Stimulated activated CD4-positive, alpha-beta T cell treated with anti-CD3 and anti-CD28 coated beads, Interleukin-15, amount 100 ng/mL, for 48 hours (primary cell): ENCODE data around the gene LILRB3.
"Not testable (repeated sequence)": the region's sequence is repeated elsewhere in the genome, so short reads cannot be mapped to it uniquely, and the experiment has no call there.

Experiments
- DNase-seq, 2 donors: peaks; one replicate each; pipeline ENCODE4 v3.0.0-alpha.2; 2020; ENCODE audit warnings: low read depth in 2 of 2

LILRB3 gene

DNA sequence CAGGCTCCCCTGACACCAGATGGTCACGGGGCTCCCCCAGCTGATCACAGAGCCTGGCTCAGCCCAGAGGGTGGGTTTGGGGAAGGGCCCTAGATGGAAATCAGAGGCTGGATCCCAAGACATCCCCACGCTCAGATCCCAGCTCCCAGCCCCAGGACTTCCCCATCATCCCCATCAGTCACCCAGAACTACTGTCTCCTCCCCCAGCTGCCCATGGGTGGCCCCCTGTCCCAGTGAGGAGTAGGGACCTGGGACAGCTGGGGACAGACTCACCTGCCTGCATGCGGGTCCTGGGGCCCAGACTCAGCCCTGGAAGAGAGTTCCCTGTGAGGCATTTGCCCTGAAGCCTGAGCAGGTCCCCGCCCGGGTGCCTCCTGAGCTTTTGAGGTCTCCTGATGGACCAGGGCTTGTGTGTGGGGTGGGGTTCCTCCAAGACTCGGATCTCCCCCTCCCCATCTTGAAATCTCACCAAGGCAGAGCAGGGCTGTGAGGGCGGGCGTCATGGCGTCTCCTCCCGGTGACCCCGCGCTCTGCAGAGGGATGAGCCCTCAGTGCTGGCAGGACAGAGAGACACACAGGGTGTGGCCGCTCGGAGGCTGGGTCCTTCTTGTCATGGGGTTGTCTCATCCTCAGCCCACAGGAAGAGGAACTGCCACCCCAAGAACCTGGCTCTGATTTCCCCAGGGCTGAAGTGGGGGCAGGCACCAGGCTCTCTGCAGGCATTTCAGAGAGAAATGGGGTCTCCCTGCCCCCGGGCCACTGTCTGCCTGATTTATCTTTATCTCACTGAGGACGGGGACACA, at the start of gene LILRB3:
Gene LILRB3, minus strand, starts transcription at position 534 of the 803 bp plus-strand sequence. Its CDS starts 31 bp downstream, at position 503.
- DNase-seq = not testable (repeated sequence)

DNA sequence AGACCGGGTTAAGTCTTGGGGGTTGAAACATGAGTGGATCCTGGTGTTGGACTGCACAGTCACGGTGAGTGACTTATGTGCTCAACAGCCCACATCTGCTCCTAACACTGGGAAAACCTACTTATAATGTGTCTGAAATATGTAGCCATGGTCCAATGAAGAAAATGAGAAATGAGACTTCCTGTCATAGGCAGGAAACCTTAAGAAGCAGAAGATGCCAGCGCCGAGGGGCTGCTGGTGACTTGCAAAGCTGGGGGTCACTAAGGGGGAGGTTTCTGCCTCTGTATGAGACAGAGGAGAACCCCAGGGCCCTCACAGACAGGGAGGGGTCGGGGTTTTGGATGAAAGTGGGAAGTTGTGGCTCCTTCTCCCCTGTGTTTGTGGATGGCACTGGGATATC, 49.4 kb upstream of the LILRB3 start:
- DNase-seq = not testable (repeated sequence)

DNA sequence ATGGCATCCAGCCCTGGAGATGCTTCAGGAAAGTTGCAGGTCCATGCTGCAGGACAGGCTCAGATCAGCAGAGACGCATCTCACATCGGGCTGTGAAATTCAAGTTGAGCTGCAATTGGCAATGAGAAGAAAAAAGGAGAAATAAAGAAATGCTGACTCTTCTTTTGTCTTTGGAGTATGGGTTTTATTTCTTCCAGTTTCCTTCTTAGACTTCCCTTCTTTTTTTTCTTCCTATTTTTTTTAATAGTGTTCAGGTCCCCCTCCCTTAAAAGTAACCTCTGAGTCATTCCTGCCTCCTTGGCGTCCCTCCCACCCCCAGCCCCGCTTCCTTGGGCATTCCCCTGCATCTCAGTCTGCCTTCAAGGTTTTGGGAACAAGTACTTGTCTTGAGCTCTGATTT, 48.8 kb upstream of the LILRB3 start:
- not testable (repeated sequence) for DNase-seq

DNA sequence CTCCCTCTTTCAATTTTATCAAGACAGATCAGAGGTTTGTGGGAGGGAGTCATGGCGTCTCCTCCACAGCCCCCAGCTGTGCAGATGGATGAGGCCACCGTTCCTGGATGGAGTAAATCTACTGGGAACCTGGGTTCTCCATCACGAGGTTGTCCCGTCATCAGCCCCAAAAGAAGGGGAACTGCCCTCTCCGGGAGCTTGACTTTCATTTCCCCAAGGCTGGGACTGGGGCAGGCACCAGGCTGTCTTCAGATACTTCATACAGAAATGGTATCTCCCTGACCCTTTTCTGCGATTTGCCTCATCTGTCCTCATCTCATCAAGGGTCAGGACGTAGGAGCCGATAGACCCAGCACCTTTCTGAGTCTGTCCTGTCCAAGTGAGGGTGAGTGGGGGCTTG, 48.3 kb upstream of the LILRB3 start:
- no peak for DNase-seq

DNA sequence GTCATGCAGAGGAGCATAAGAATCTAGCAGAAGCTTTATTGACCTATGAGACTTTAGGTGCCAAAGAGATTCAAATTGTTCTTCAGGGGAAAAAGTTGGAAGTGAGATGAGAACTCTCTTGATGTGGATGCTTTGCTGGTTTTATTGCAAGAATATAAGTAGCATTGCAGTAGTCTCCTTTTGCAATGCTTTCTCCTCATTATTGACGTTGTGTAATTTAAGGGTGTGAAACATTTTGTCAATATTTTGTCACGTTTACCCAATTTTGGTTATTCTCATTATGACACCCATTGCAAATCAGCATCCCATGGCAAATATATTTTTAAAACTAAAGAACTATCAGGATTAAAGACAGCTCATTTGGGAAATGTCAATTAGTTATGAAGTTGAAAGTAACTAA, 46.1 kb upstream of the LILRB3 start:
- no peak for DNase-seq

DNA sequence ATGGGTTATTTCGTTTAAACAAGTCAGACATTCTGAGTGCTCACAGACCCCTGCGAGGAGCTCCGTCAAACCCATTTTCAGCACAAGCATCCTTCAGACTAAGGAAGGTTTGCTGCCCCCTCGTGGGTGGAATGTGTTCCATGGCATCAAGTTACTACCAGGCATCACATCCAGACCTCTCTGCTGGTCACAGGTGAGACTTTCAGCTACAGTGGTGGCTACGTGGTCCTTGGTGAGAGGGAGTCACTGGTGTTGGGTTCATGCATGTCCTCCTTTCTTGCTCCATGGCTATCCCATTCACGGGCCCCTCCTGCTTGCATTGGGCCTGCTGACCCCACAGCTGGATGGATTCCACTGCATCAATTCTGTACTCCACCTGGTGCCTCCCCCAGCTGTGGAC, 43.3 kb upstream of the LILRB3 start:
- peak; percentile 58 to 78 for DNase-seq

DNA sequence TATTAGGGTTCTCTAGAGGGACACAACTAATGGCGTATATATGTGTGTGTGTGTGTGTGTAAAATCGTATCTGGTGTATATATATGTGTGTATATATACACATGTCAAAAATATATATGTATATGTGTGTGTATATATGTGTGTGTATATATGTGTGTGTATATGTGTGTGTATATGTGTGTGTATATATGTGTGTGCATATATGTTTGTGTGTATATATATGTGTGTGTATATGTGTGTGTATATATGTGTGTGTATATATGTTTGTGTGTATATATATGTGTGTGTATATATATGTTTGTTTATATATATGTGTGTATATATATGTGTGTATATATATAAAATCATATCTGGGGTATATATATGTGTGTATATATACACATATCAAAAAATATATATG, 39.7 kb upstream of the LILRB3 start:
- DNase-seq = no peak

DNA sequence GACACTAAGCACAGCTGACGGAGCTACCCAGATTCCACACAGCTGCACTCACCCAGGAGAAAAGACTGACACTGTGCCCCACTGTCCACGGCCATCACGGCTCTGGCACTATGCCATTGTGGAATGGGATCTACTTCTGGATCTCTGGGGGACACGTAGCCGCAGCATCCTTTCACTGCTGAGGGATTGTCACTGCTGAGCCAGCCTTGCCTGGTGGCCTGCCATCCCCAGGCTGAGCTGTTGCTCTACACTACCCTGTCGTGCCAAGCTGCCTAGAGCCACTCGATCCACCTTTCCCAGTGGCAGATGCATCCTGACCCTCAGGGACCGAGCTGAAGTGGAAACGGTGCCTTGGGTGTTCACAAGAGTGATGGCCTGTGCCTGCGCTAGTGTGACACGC, 39.3 kb upstream of the LILRB3 start:
- no peak for DNase-seq

DNA sequence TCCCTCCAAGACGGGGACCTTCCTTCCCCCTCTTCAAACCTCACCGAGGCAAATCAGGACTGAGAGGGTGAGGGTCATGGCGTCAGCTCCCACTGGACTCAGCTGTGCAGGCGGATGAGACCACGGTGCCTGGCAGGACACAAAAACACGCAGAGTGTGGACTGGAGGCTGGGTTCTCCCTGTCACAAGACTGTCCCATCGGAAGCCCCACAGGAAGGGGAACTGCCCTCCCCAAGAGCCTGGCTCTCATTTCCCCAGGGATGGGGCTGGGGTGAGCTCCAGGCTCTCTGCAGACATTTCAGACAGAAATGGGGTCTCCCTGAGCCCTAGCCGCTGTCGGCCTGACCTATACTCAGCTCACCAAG, 34.3 kb upstream of the LILRB3 start, which contains the start of gene LILRB5:
Gene LILRB5, minus strand, starts transcription at position 158 of the 365 bp plus-strand sequence. Its CDS starts 80 bp downstream, at position 78.
- DNase-seq = no peak

DNA sequence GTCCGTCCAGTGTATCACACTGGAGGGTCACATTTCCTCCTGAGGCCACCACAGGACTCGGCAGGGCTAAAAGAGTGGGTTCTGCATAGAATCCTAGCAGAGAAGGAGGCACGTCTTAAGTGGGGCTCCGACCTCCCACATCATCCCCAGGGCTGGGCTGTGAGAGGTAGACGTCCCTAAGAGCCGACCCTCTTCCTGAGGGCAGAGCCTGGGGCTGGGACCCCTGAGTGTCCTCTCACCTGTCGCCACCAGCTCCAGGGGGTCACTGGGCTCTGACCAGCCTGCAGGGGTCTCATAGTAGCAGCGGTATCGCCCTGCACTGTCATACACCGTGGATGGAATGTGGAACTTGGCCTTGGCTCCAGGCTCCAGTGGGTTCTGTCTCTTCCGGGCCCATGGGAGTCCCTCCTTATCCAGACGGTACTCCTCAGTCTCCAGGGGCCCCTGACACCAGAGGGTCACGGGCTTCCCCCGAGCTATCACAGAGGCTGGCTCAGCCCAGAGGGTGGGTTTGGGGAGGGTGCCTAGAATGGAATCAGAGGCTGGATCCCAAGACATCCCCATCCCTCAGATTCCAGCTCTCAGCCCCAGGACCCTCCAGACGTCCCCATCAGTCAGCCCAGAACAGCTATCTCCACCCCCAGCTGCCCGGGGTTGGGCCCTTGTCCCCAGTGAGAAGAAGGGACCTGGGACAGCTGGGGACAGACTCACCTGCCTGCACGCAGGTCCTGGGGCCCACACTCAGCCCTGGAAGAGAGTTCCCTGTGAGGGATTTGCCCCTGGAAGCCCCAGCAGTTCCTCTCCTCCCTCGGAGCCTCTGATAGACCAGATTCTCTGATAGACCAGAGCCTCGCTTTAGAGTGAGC, 33.7 kb upstream of the LILRB3 start:
- no peak for DNase-seq

DNA sequence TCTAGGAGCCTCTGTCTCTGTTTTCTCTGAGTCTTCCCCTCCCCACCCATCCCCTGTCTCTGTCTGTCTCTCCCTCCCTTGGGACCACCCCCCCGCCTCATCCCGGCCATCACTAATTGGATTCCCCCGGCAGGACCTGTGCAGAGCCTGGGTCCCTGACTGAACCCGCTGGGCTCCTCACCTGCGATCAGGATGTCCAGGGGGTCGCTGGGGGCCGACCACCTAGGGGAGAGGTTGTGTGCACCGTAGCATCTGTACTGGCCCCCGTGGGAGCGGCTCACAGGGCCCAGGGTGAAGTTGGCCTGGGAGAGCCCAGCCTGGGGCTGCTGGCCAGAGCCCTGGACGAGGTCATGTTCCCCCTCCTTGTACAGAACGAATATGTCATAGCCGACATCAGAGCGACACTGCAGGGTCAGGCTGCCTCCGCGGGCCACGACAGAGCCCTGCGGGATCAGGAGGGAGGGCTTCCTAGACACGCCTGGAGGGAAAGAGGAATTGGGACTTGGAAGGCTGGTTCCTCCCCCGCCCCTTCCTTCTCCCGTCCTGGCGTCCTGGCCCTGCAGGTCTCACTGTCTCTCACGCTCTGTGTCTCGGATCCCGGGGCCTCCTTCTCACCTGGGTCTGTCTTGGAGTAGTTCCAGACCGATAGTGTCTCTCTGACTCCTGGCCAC, 32.4 kb upstream of the LILRB3 start:
- no peak for DNase-seq

DNA sequence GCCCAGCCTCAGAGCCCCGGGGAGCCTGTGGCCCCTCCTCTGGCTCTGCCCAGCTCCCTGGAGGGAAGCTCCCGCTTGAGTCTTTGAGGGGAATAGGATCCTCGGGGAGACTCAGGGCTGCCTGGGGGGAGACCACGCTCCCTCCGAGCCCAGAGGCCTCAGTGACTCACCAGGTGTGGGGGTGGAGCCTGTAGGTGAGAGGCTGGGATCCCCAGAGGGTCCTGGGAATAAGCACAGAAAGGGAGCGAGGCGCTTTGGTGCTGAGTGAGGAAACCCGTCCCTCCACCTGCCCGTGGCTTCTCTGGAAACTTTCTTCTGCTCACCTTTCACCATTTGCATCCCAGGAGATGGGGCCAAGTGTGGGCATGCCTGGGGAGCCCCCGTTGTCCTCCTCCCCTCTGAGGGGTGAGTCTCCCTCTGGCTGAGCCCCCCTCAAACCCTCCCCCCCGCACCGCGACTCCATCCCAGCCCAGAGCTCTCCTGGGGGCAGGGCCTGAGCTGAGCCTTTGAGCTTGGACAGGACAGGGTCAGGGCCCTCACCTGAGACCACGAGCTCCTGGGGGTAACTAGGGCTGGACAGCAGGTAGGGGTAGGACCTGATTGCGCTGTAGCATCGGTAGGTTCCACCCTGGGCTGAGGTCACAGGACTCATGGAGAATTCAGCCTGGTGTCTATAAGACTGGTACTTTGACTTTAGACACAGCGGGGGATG, 31.5 kb upstream of the LILRB3 start:
- DNase-seq = no peak

DNA sequence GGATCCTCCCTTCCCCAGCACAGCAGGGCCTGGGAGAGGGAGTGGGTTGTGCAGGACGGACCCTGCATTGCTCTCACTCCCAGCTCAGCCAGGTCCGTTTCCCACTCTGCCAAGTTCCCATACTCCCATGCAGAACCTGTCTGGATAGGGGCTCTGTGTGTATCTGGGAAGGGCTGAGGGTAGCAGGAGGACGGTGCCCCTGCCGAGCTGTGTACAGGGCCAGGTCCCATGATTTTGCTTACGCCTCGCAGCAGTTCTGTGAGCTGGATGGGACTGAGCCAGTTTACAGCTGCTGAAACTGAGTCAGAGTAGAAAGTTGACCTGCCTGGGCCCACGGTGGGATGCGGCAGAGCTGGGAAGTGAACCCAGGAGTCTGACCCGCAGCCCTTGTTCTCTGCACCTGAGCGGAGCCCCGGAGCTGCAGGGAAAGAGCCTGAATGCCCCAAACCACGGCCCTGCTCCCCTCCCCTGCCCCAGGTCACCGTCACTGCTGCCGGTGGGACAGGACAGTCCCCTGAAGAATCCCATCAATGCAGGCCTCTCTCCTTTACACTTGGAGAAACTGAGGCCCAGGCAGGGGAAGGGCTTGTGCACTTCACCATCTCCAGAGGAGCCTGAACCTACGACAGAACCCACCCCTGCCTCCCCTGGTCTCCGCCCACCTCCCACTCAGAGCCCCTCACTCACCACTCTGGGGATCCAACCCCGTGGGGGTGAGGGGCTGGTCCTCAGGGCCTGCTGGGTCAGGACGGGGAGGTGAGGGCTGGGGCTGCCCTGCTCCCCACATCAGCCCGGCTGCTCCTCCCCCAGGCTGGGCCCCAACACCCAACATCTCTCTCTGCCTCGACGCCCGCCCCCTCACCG, 30.8 kb upstream of the LILRB3 start:
- DNase-seq = no peak

DNA sequence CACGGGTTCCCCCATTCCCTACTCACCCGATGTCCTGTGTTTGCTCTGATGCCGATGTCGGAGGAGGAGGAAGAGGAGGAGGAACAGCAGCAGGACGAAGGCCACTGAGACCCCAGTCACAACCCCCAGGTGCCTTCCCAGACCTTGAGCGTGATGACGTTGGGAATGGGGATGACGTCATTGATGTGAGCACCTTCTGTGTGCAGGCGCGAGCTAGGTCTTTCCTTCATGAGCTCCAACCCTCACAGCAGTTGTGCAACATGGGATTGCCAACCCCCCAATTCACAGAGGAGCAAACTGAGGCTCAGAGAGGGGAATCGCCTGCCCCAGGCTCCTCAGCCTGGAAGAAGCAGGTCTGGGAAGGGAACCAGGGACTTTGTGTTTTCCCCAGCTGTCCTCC, 30.0 kb upstream of the LILRB3 start:
- DNase-seq = no peak

DNA sequence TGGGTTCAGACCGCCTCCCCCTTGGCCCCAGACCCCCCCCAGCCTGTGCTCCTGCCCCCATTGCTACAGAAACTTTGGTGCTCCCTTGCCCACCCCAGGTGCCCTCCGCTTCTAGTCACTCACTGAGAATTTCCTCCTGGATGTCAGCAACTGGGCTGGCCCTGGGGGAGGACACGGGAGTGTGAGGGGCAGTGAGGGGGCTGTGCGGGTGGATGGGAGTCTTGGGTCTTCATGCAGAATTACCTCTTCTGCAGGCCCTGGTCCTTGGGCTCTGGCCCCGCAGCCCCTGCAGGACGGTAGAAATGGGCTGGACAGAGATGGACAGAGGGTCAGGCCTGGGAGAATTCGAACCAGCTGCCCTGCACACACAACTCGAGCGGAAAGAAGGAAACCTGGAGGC, 29.4 kb upstream of the LILRB3 start:
- DNase-seq = no peak

DNA sequence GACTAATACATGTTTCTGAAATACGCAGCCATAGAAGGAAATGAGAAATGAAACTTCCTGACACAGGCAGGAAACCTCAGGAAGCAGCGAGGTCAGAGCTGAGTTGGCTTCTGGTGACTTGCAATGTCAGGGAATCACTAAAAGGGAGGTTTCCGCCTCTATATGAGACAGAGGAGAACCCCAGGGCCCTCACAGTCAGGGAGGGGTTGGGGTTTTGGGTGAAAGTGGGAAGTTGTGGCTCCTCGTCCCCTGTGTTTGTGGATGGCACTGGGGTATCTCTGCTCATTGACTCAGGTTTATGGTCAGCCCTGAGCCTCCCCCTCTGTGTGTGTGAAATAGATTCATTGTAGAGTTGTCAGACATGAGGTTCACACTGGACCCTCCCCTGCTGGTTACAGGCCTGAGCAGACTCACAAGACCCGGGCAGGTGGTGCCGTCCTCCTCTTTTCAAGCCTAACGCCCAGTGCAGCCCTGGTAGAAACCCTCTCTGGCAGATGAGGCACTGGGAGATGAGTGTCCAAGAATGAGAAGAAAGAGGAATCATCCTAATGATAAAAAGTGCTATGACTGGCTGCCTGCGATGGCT, 25.3 kb upstream of the LILRB3 start:
- DNase-seq = peak; percentile 30 to 39

DNA sequence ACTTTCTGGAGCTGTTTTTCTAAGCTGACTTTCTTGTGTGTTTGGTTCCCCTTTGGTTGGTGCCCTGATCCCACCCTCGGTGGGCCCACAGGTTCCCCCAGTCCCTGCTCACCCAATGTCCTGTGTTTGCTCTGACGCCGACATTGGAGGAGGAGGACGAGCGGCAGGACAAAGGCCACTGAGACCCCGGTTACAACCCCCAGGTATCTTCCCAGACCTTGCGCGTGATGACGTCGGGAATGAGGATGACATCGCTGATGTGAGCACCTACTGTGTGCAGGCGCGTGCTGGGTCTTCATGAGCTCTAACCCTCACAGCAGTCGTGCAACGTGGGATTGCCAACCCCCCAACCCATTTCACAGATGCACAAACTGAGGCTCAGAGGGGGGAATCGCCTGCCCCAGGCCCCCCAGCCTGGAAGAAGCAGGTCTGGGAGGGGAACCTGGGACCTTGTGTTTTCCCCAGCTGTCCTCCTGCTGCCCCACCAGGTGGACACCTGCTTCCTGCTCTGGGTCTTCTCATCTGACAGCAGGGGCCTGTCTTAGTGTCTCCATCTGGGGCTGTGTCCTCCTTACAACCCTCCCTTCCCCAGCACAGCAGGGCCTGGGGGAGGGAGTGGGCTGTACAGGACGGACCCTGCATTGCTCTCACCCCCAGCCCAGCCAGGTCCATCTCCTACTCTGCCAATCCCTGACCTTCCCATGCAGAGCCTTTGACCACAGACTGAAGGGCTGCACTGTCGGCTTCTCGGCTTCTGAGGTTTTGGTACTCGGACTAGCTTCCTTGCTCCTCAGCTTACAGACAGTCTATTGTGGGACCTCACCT, 24.5 kb upstream of the LILRB3 start:
- DNase-seq = no peak

DNA sequence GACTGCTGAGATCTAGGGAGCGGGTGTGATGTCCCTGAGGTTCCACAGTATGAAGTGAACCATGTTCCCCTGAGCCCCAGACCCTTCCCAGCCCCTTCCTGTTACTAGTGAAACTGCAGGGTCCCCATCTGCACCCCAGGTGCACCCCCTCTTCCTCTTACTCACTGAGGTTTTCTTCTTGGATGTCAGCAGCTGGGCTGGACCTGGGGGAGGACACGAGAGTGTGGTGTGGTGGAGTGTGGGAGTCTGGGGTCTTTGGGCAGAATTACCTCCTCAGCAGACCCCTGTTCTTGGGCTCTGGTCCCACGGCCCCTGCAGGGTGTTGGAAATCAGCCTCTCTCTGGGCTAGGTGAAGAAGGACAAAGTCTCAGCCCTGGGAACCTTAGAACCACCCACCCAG, 23.1 kb upstream of the LILRB3 start:
- no peak for DNase-seq

DNA sequence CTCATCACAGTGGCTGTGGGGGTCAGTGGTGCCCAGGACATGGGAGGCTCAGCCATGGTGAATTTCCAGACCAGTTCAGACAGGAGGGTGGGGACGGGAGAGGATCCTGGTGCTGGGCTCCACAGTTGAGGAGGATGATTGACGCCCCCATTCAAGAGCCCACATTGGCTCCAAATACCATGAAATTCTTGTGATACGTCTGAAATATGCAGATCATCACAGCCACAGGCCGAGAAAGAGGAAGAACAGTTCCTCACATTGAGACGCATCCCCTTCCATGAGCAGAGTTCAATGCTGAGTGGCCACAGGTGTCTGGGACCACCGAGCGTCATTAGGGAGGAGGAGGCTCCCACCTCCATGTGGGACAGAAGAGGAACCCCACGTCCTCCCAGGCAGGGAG, 21.0 kb upstream of the LILRB3 start:
- not testable (repeated sequence) for DNase-seq
